OCI-LY1 (cell line): ENCODE data around the gene OR2V1.

Source experiments
- EZH2 ChIP-seq: fragments of 200-600 bp; sonication (generic), shearing (Covaris generic); IDR thresholded peaks from 2 replicates; pipeline ENCODE4 v1.8.0; 2017; ENCODE audit warnings: borderline replicate concordance, mixed run types, mild to moderate bottlenecking, antibody characterized with exemption, low read length, moderate library complexity, mixed read lengths
- TF ChIP-seq, protein P1 (sequence below): fragments of 200-600 bp; sonication (generic), shearing (Covaris generic); IDR thresholded peaks from 2 replicates; pipeline ENCODE4 v1.5.1; 2017; ENCODE audit warnings: mild to moderate bottlenecking, antibody characterized with exemption, low read length, moderate library complexity, mixed read lengths

DNA sequence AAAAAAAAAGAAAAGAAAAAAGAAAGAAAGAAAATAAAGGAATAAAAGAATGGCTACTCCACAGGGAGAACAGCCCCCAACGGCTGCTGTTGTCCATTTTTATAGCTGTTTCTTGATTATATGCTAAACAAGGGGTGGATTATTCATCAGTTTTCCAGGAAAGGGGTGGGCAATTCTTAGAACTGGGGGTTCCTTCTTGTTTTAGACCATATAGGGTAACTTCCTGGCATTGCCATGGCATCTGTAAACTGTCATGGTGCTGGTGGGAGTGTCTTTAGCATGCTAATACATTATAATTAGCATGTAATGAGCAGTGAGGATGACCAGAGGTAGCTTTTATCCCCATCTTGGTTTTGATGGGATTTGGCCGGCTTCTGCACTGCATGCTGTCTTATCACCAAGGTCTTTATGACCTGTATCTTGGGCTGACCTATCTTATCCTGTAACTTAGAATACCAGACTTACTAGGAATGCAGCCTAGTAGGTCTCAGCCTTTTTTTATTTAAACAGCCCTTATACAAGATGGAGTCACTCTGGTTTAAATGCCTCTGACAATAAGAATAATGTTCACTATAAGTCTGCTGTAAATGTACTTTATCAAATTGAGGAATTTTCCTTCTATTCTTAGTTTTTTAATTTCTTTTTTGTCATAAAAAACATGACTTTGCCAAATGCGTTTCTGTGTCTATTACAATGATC is 45.4 kb upstream of the OR2V1 start:
- TF ChIP-seq EZH2, result no peak
- TF ChIP-seq, protein P1, sequence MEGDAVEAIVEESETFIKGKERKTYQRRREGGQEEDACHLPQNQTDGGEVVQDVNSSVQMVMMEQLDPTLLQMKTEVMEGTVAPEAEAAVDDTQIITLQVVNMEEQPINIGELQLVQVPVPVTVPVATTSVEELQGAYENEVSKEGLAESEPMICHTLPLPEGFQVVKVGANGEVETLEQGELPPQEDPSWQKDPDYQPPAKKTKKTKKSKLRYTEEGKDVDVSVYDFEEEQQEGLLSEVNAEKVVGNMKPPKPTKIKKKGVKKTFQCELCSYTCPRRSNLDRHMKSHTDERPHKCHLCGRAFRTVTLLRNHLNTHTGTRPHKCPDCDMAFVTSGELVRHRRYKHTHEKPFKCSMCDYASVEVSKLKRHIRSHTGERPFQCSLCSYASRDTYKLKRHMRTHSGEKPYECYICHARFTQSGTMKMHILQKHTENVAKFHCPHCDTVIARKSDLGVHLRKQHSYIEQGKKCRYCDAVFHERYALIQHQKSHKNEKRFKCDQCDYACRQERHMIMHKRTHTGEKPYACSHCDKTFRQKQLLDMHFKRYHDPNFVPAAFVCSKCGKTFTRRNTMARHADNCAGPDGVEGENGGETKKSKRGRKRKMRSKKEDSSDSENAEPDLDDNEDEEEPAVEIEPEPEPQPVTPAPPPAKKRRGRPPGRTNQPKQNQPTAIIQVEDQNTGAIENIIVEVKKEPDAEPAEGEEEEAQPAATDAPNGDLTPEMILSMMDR, result no peak
